Jurkat, Clone E6-1 (cell line): ENCODE measurements around the gene SLC8A1.

Source experiments
- DNase-seq: peaks from one replicate; pipeline ENCODE4 v3.0.0-alpha.2; 2011; ENCODE audit warnings: low read depth, low spot score
- H3K4me3 ChIP-seq: 2 replicates; pipeline ENCODE4 v1.5.1; 2011; ENCODE audit warnings: mild to moderate bottlenecking, low read length, control low read depth, moderate library complexity

SLC8A1 gene

DNA sequence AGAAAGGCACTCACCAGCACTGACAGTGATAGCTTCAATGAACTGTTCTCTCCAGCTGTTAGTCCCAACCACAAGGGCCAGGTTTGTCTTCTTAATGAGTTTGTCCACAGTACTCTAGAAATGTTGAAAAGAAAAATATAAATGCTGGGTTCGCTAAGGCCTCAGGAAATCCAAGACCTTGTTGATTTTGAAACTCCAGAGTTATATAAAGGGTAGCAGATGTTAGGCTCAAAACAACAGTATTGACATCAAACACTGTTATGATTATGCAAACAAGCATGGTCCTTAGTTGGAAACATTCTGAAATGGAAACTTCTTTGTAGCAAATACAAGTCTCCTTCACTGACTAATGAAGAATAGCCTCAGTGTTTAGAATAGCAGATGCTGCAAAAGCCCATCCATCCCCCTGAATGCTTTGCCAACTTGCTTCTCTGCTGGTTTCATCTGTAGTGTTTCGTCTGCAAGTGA is 291.1 kb downstream of the SLC8A1 start:
- H3K4me3 ChIP-seq, result no peak overlapping the region
- no peak for DNase-seq

DNA sequence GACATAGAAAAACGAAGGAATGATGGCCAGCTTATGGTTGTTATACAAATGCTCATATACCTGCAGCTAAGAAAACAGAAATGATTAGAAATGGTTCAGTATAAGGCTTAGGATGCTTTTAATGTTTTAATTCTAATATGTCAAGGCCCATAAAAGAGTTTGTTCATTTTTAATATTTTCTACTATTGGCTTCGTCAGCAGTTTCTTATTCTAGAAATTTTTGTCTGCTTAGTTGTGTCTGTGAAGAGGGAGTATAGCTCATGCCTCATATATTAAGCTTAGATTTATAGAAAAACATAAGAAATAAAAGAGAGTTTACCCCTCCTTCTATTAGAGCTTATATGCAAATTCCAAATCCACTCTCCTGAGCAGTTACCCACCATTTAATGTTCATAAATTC is 292.6 kb downstream of the SLC8A1 start:
- H3K4me3 ChIP-seq, result no peak overlapping the region
- DNase-seq, result no peak

DNA sequence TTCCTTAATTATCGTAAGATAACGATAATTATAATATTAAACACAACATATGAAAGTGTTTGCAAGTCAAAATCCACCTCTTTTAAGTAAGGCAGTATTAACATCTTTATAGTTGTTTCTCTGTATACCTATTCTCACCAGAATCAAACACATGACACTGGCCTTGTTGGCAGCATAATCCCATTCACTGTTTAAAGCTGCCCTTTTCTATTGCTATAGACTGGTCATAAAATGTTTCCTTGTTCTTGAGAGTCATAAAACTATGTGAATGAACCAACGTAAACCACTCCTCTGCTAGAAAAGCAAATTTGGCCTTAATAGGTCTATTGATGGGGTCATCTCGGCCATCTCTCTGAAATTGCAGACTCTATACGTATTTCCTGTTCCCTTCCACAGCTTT is 293.1 kb downstream of the SLC8A1 start:
- no peak for DNase-seq
- no peak overlapping the region for H3K4me3 ChIP-seq

DNA sequence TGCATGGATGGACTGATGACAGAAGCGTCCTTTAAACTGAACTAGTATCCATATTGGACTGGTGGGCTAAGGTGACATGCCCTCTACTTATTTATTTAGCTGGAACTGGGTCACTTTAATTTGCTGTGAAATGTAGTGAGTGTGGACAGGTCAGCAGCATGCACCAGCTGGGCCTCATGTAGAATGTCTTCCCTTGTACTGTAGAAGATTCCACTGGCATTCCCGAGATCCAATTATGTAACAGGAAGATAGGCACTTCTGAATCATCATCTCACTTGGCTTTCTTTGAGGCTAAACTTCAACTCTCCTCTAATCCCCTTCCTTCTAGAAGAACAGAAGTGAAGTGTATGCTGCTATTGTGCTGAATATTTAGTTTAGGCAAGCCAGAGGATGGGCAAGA is 296.2 kb downstream of the SLC8A1 start:
- no peak overlapping the region for H3K4me3 ChIP-seq
- no peak for DNase-seq

DNA sequence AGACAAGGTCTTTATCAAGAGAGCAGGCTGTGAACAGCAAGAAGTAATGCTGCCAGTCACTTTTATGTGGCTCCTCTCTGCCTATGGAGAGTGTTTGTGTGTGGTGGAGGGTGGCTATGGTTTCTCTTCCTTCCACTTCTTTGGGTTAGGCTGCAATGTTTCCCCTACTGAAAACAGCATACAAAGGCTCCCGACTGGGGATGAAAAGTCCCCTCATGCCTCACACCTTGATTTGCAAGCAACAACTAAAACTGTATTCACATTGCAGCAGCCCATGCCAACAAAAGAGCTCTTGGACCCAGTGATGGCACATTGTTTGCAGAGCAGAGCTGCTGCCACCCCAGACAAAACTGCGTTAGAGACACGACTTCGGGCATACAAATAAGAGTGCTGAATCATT is 301.6 kb downstream of the SLC8A1 start:
- no peak overlapping the region for H3K4me3 ChIP-seq
- peak; percentile 14 for DNase-seq

DNA sequence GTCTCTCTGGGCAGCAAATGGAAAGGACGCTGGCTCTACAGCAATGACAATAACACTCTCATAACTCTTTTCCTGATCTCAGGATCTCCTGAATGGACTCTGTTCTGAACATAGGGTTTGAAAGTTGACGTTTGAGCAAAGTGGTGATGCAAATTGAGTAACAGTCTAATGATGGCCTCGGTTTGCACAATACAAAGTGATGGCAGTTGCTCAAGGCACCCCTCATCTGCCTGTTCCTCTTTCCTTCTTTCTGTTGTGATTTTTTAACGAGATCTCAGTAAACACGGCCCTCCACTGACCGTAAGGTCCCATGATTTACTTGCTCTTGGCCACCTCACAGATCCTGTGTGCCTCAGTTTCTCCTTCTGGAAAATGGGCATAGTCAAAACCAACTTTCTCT is 303.6 kb downstream of the SLC8A1 start:
- H3K4me3 ChIP-seq, result no peak overlapping the region
- DNase-seq, result no peak

DNA sequence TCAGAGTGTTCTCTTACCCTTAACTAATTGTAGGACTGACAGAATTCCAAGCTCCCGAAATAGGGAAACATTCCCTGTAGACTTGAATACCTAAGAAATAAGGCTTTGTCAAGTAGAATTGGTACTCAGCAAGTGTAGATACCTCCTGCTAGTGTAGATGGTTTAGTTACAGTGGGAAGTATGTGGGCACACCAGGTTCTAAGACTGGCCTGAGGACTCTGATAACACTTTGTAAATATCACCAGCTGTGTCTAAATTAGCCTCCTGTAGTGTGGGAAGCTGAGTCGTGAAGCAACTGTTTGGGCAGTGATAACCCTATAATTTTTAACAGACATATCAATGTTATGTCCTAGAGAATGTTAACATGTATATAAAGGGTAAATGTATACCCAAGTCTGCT is 304.5 kb downstream of the SLC8A1 start:
- no peak for DNase-seq
- no peak overlapping the region for H3K4me3 ChIP-seq

DNA sequence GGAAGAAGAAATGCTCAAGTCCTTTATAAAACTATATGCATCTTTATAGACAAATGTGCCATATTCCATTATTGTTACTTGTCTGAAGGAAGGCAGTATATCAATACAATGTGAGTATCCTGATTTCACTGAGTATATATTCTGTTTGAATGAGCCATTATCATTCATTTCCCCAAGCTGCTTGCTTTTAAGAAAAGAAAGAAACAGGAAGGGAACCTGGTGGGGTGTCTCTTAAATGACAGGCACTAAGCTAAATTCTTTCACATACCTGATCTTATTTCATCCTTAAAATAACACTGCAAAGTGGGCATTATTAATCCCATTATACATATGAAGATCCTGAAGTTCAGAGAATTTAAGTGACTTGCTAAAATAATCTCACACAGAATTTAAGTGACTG is 307.9 kb downstream of the SLC8A1 start:
- DNase-seq, result no peak
- H3K4me3 ChIP-seq, result no peak overlapping the region

DNA sequence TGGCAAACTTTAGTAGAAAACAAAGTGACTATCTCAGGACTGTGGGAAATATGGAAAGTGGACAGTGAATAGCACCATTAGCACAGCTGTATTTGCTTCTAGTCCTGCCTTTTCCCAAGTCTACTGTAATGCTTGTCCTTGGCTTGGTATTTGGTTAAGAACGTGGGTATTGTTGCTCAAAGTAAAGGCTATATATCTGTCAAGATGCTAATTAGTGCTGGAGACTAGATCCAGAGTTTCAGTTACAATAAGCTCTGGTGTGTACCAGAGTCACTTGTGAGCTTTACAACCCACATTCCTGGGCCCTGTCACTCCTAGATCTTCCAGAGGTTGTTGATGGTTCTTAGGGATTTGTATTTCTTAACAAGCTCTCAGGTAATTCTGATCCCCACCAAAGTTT is 313.6 kb downstream of the SLC8A1 start:
- no peak overlapping the region for H3K4me3 ChIP-seq
- no peak for DNase-seq

DNA sequence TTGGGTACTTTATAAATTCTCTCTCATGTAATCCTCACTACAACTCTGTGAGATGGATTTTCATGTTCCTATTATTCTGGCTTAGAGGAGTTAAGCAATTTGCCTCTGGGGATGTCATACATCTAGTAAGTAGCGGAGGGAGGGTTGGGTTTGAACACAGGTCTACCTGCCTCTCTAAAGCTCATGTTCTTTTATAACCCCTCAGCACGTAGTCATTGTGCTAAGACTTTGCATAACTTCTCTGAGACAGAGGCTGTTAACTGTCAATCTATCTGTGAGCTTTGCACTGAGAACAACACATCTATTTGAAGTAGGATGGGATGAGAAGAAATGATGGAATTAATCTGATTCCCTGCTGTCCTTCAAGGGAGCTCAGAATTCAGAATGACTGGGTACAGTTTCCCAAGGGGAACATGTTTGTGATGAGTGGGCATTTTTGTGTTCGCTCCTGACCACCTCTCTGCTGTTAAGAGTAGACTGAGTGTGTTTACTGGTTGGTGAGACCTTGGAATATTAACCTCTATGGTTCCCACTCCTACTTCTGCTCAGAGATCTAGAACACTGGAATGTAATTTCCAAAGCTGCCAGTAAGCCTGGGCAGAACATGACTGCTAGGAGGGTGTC is 320.7 kb downstream of the SLC8A1 start:
- no peak for DNase-seq
- no peak overlapping the region for H3K4me3 ChIP-seq

DNA sequence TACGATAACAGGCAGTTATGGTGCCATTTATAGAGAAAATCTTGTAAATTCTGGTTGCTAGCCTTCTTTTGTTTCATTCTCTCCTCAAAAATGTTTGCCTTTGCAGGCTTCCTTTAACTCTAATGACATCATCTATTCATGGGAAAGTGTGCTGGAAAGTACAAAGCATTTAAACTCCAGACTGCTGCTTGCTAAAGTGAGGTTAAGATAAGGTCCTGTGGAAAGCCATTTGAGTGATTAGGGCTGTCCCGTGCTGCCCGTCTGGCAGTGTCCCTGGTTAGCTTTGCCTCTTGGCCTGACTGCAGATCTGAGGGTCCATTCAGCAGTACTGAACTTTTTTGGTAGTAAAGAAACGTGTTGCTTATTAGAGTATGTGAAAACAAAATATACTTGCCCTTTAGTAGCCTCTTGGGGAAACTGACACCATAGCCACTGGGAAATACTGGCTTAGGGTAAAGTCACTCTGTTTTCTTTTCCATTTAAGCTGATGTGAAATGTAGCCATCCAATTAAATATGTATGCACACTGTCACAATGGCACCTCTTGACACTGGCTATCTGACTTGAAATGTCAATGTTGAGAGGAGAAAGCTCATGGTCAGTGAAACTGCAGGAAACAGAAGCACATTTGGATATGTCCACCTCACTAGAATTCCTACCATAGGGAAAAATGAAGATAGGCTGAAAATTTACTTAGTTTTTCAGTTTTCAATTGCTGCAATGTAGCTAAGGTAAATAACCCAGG is 321.5 kb downstream of the SLC8A1 start:
- no peak for DNase-seq
- no peak overlapping the region for H3K4me3 ChIP-seq

DNA sequence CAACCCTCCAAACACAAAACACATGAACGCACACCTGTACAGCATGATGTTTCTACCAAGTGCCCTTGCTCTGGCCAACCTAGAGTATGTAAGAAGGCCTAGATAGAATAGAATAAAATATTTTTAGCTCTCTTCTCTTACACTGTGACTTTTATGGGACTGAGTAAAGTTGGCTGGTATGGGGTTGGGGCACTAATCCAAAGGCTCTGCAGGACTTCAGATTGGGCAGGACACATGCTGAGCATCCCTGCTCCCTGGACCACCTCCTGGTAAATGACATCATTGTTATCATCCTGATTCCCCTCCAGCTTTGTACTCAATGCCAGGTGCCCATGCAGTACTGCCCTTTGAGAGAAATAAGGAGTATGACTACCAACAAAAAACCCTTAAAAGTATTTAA is 322.2 kb downstream of the SLC8A1 start:
- no peak overlapping the region for H3K4me3 ChIP-seq
- DNase-seq, result no peak

DNA sequence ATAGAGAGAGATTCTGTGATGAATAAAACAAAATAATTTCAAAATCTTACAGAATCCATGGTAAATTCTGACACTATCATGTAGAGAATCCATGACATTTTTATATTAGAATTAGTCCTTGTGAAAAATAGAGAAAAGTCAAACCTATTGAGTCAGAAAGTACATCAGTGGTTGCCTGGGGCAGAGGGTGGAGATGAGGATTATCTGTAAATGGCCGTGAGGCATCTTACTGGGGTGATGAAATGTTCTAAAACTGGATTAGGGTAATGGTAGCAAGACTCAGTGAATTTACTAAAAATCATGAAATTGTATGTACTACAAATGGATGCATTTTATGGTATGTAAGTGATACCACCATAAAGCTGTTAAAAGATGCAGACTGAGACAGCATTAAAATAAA is 323.1 kb downstream of the SLC8A1 start:
- no peak for DNase-seq
- no peak overlapping the region for H3K4me3 ChIP-seq

DNA sequence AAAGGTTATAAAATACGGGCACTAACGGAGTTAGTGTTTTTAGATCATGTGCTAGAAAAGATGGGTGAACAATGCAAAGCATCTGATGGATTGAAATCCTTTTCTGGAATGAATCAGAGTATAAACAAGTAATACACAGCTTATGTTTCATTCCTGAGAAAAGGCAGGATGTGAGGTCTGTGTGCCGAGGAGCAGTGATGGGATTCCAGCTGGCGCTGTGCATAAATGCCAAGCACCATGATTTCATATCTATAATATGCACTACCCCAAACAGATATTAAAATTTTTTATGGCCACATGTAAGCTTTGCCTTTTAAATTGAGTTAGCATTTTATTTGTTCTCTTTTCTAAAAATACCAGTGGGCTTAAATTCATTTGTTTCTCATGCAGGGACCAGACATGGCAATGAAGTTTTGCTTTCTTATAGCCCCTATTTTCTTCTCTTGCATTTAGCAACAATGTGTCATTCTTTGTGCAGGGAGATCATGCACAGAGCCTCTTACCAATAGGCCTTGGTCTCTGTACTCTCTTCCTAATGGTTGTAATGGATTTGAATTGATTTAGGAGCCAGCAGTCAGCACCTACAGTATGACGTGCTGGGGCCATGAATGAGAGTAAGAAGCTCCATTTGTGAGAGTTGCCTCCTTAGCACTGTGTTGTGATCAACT is 323.9 kb downstream of the SLC8A1 start:
- H3K4me3 ChIP-seq, result no peak overlapping the region
- DNase-seq, result no peak

DNA sequence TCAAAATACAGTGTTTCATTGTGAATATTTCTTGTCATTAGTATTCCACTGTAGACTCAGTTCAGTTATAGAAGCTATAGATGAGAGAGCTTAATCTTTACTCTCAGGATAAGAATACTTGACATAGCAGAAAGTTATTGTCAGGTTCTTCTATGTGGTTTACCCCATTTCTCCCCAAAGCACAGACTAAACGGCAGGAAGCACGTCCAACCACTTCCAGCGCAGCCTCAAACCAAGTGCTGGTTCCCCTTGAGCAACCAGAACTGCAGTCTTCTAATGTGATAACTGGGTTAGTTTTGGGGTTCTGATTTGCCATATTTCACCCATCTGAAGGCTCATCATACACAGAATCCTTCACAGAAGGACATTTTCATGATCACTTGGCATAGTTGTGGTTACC is 324.7 kb downstream of the SLC8A1 start:
- no peak overlapping the region for H3K4me3 ChIP-seq

DNA sequence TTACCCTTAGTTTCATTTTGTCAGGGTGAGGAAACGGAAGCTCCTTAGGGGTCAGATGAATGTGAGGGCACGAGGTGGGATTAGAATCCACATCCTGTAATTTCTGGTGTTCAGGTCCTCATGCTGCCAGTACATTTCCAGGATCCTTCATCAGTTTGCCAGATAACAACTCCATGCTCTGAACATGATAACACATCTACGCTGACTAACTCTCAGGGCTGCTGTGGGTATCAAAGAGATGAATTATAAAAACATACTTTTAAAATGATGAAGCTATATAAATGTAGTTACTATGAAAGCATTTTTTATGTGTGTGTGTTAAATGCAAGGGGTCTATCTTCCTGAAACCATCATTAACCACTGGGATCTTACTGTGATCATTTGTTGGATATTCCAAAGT is 325.9 kb downstream of the SLC8A1 start:
- DNase-seq, result no peak

More for the DNA sequence above, 324.7 kb downstream of the SLC8A1 start:
- DNase-seq, result peak; percentile 54

DNA sequence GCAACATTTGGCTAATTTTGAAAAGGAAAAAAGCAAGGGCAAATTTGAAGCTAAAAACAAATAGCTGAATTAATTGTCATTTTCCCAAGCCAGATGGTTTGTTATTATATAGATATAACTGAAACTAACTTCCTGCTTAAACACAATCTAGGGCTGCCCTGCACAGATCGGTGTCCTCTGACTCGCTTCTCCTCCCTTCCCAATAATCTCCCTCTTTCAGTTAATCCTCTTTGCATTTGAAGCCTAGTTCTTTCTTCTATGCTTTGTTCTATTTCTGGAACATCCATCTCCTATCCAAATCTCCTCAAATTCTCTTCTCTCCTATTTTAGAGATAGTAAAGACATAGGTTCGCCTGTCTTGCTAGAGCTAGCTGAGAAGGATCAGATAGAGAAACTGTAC is 328.1 kb downstream of the SLC8A1 start:
- DNase-seq, result no peak
- H3K4me3 ChIP-seq, result no peak overlapping the region

More for the DNA sequence above, 325.9 kb downstream of the SLC8A1 start:
- no peak overlapping the region for H3K4me3 ChIP-seq

DNA sequence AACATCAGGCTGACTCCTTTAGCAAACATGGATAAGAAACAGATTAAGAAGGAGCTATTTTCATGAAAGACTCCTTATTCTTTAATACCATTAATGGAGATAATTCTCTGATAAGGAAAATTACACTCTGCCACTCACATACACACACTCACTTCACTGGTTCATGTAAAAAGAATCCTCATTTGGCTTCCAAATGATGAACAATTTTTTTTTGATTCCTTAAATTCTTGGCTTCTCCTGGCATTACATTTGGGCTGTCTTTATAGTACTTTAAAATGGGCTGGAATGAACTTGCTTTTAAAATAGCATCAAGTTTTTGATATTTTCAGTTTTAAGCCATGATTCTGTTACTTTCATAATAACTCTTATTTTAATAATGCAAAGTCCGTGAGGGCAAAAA is 328.6 kb downstream of the SLC8A1 start:
- no peak for DNase-seq

DNA sequence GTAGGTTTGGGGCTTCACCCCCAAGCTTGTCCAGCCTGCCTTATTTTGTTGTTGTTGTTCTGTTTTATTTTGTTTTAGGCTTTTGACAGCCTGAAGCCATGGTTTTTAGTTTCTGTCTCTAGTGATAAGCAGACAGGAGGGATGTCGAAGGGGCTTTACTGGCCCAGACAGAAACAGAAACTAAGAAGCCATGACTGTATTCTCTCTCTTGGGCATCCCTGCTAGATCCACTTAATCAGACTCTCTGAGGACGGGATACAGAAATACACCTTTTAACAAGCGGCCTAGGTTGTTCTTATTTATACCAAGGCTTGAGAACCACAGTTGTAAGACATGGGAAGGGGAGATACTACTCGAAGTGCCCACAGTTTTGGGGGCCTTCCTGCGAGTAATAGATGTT is 330.9 kb downstream of the SLC8A1 start:
- DNase-seq, result no peak
- H3K4me3 ChIP-seq, result no peak overlapping the region

More for the DNA sequence above, 328.6 kb downstream of the SLC8A1 start:
- no peak overlapping the region for H3K4me3 ChIP-seq

DNA sequence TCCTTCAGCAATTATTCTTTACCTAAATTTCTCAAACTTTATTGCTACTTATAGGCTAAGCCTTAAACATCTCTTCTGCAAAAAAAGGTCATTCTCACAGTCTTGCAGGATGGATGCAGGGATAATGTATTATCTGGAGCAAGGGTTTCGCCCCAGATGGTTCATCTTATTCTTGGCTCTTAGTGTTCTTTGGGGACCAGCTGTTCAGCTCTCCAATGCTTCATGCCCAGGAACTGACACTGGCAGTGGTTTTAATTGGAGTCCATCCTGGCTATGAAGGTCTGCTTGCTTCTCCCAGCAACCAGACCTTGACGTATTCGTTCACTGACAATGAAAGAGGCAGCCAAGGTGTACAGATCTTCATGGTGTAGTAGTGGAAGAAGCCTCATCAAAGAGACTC is 331.9 kb downstream of the SLC8A1 start:
- DNase-seq, result no peak
- no peak overlapping the region for H3K4me3 ChIP-seq
